ENCODE data around the gene ZNF215.

- TF ChIP-seq CTCF (conservative IDR thresholded peaks at IDR 0.05; ENCODE audit: low read depth, low read length) = no peak
- no peak for TF ChIP-seq EZH2 (IDR thresholded peaks at IDR 0.05; ENCODE audit: low read length, unreplicated experiment)
- TF ChIP-seq EZH2phosphoT487 (IDR thresholded peaks at IDR 0.05; ENCODE audit: borderline replicate concordance, low read length) = no peak
These were observed 6.5 kb upstream of the ZNF215 start for GRCh38 chr11:6919698-6920097.

Data from PC-3 (cell line).